ENCODE data around the gene CACNA1B. TPM values are rescaled to one million over a fixed set of nuclear protein-coding genes. Genes with fewer than 3 reads are reported as not detected.

CACNA1B gene
- total and polyA plus RNA-seq, 2 donors (not counting 1 experiment from before 2014, with no cell fraction given): 0.15 TPM; not detected in 1

DNA sequence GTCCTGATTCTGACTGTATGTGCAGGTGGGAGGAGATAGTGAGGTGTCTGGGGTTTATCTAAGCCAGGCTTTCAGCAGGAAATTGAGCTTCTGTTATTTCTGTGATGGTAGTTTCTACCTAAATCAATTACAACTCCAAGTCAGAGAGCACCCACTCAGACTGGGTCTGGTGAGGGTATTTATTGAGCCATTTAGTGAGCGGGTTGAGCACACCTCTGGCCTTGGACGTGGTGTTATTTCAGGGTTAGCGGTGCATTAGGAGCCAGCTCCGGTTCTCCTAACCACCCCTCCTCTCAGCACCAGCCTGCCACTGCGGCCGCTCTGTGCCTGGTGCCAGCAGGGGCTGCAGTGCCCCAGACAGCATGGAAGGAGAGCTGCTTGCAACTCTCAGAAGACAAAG is 238.9 kb downstream of the CACNA1B start:
- no peak for ATAC-seq (ENCODE audit: low read depth)
- Histone ChIP-seq H3K9ac (ENCODE audit: low read length) (no peak overlapping the region), H3K27me3 (replicated peaks in 1 of 4; ENCODE audit: control extremely low read depth in 1 of 4, control insufficient read depth in 3 of 4, insufficient read depth in 4 of 4, low read length in 3 of 4) (no peaks in the 10 kb centered on the region), H3K4me2 (replicated peaks; ENCODE audit: low read depth, low read length, poor library complexity, severe bottlenecking) (no peak overlapping the region), H3K9me3 (ENCODE audit: control extremely low read depth in 1 of 3, control insufficient read depth in 2 of 3, insufficient read depth in 1 of 3, low read length in 2 of 3) (no peaks in the 10 kb centered on the region), H3K4me1 (ENCODE audit: control insufficient read depth in 2 of 2, insufficient read depth in 2 of 2, low read length in 2 of 2) (no peaks in the 10 kb centered on the region), H3K36me3 (replicated peaks in 1 of 2; ENCODE audit: control extremely low read depth in 1 of 2, control insufficient read depth in 1 of 2, extremely low read depth in 1 of 2, insufficient read depth in 2 of 2, low read length in 1 of 2) (no peaks in the 10 kb centered on the region), H3K79me2 (ENCODE audit: control insufficient read depth, insufficient read depth, low read length) (no peaks in the 10 kb centered on the region), H3K4me3 (ENCODE audit: control extremely low read depth in 1 of 5, extremely low read depth in 1 of 5, insufficient read depth in 1 of 5, low read depth in 2 of 5, low read length in 4 of 5) (no peak overlapping the region), H3K27ac (ENCODE audit: low read length in 2 of 2) (no peak overlapping the region), H2AFZ (ENCODE audit: insufficient read depth, low read depth, low read length, poor library complexity, severe bottlenecking) (no peak overlapping the region), H4K20me1 (ENCODE audit: control insufficient read depth, insufficient read depth, low read length, poor library complexity, severe bottlenecking) (no peaks in the 10 kb centered on the region)
- Mint-ChIP-seq H3K9me3 (ENCODE audit: insufficient read depth) (no peaks in the 10 kb centered on the region), H3K27me3 (peaks cover 3% of the 10 kb centered on the region), H3K4me3 (no peak overlapping the region), H3K27ac (no peak overlapping the region), H3K4me1 (no peaks in the 10 kb centered on the region)
- WGBS (ENCODE audit: insufficient coverage): 92% methylated on average over 6 of the region's 6 CpGs
- ChIA-PET CTCF (no interaction called here), POLR2A (no interaction called here)
- no peak for DNase-seq
- TF ChIP-seq, protein P1, sequence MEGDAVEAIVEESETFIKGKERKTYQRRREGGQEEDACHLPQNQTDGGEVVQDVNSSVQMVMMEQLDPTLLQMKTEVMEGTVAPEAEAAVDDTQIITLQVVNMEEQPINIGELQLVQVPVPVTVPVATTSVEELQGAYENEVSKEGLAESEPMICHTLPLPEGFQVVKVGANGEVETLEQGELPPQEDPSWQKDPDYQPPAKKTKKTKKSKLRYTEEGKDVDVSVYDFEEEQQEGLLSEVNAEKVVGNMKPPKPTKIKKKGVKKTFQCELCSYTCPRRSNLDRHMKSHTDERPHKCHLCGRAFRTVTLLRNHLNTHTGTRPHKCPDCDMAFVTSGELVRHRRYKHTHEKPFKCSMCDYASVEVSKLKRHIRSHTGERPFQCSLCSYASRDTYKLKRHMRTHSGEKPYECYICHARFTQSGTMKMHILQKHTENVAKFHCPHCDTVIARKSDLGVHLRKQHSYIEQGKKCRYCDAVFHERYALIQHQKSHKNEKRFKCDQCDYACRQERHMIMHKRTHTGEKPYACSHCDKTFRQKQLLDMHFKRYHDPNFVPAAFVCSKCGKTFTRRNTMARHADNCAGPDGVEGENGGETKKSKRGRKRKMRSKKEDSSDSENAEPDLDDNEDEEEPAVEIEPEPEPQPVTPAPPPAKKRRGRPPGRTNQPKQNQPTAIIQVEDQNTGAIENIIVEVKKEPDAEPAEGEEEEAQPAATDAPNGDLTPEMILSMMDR (IDR thresholded peaks at IDR 0.05): no peak
- no peak for TF ChIP-seq EZH2 (IDR thresholded peaks at IDR 0.05; ENCODE audit: borderline replicate concordance, insufficient read depth, low read depth, low read length, poor library complexity, severe bottlenecking)
- intact Hi-C loops (cut with micrococcal nuclease): no loop called here

DNA sequence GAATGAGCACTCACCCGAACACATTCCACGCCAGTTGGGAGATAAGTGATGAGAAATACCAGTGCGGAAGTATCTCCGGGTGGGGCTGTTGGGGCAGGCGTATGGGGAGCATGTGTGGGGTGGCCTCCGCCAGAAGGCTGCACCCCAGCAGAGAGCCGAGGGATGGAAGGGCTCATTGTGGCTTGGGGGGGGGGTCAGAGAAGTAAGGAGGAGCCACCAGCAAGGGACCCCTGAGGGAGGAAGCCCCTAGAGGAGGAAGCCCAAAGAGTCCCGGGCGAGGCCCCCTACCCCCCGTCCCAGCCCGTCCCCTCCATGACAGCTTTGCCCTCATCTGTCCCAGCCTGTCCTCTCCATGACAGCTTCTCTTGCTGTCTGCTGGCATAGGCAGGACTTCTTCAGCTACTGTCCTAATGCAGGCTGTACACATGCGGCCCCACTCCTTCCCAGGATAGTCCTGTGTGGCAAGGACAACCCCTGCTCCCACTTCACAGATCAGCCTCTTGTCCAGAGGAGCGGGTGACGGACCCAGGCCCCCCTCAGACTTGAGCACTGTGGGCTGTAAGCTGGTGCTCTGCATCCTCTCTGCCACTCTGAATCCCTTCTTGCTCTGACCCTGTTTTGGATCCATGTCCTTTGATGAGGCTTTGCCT is 239.6 kb downstream of the CACNA1B start:
- WGBS (ENCODE audit: insufficient coverage): 86% methylated on average over 14 of the region's 14 CpGs
- H3K27ac Mint-ChIP-seq: no peak overlapping the region

More for the DNA sequence above, 239.6 kb downstream of the CACNA1B start:
- H4K20me1 ChIP-seq (ENCODE audit: control insufficient read depth, insufficient read depth, low read length, poor library complexity, severe bottlenecking): no peaks in the 10 kb centered on the region
- H3K36me3 ChIP-seq (replicated peaks in 1 of 2; ENCODE audit: control extremely low read depth in 1 of 2, control insufficient read depth in 1 of 2, extremely low read depth in 1 of 2, insufficient read depth in 2 of 2, low read length in 1 of 2): no peaks in the 10 kb centered on the region
- H2AFZ ChIP-seq (ENCODE audit: insufficient read depth, low read depth, low read length, poor library complexity, severe bottlenecking): no peak overlapping the region
- ATAC-seq (ENCODE audit: low read depth) (no peak), DNase-seq (no peak)
- no peak overlapping the region for H3K4me2 ChIP-seq (replicated peaks; ENCODE audit: low read depth, low read length, poor library complexity, severe bottlenecking)
- no peak overlapping the region for H3K4me3 ChIP-seq (ENCODE audit: control extremely low read depth in 1 of 5, extremely low read depth in 1 of 5, insufficient read depth in 1 of 5, low read depth in 2 of 5, low read length in 4 of 5)
- Mint-ChIP-seq H3K4me1 (no peaks in the 10 kb centered on the region), H3K27me3 (peaks cover 3% of the 10 kb centered on the region), H3K4me3 (no peak overlapping the region), H3K9me3 (ENCODE audit: insufficient read depth) (no peaks in the 10 kb centered on the region)
- no peak overlapping the region for H3K27ac ChIP-seq (ENCODE audit: low read length in 2 of 2)
- H3K9me3 ChIP-seq (ENCODE audit: control extremely low read depth in 1 of 3, control insufficient read depth in 2 of 3, insufficient read depth in 1 of 3, low read length in 2 of 3): no peaks in the 10 kb centered on the region
- POLR2A ChIA-PET: no interaction called here
- no peak overlapping the region for H3K9ac ChIP-seq (ENCODE audit: low read length)
- no peaks in the 10 kb centered on the region for H3K79me2 ChIP-seq (ENCODE audit: control insufficient read depth, insufficient read depth, low read length)
- no peak for TF ChIP-seq EZH2 (IDR thresholded peaks at IDR 0.05; ENCODE audit: borderline replicate concordance, insufficient read depth, low read depth, low read length, poor library complexity, severe bottlenecking)
- TF ChIP-seq, protein P1 (IDR thresholded peaks at IDR 0.05): no peak
- H3K27me3 ChIP-seq (replicated peaks in 1 of 4; ENCODE audit: control extremely low read depth in 1 of 4, control insufficient read depth in 3 of 4, insufficient read depth in 4 of 4, low read length in 3 of 4): no peaks in the 10 kb centered on the region
- H3K4me1 ChIP-seq (ENCODE audit: control insufficient read depth in 2 of 2, insufficient read depth in 2 of 2, low read length in 2 of 2): no peaks in the 10 kb centered on the region
- intact Hi-C loops (cut with micrococcal nuclease): no loop called here
- CTCF ChIA-PET: no interaction called here
